ENCODE data around the gene DLGAP5.

DLGAP5 gene

GRCh38 chr14:55200651-55201050 is 9.3 kb upstream of the DLGAP5 start:
- H3K4me1 Mint-ChIP-seq: no peaks in the 10 kb centered on the region
- ATAC-seq: no peak
- no peak overlapping the region for H3K4me3 Mint-ChIP-seq
- H3K9me3 Mint-ChIP-seq: no peaks in the 10 kb centered on the region
- peaks cover 8% of the 10 kb centered on the region for H3K27me3 Mint-ChIP-seq
- no peak overlapping the region for H3K27ac Mint-ChIP-seq
- no peaks in the 10 kb centered on the region for H3K36me3 Mint-ChIP-seq (ENCODE audit: low read depth)
- DNase-seq: no peak

GRCh38 chr14:55198749-55199148 is 7.4 kb upstream of the DLGAP5 start:
- no peaks in the 10 kb centered on the region for H3K4me1 Mint-ChIP-seq
- H3K9me3 Mint-ChIP-seq: no peaks in the 10 kb centered on the region
- H3K36me3 Mint-ChIP-seq (ENCODE audit: low read depth): no peaks in the 10 kb centered on the region
- no peak for ATAC-seq
- H3K27ac Mint-ChIP-seq: no peak overlapping the region
- no peak overlapping the region for H3K4me3 Mint-ChIP-seq
- peaks cover 8% of the 10 kb centered on the region for H3K27me3 Mint-ChIP-seq
- no peak for DNase-seq

GRCh38 chr14:55194656-55195355 is 3.4 kb upstream of the DLGAP5 start:
- H3K4me1 Mint-ChIP-seq: peaks cover 17% of the 10 kb centered on the region
- H3K36me3 Mint-ChIP-seq (ENCODE audit: low read depth): no peaks in the 10 kb centered on the region
- no peaks in the 10 kb centered on the region for H3K9me3 Mint-ChIP-seq
- H3K27me3 Mint-ChIP-seq: no peaks in the 10 kb centered on the region
- H3K4me3 Mint-ChIP-seq: no peak overlapping the region
- DNase-seq: no peak
- no peak overlapping the region for H3K27ac Mint-ChIP-seq
- no peak for ATAC-seq

GRCh38 chr14:55192054-55192621 is 753 bp upstream of the DLGAP5 start:
- Mint-ChIP-seq H3K27me3 (no peaks in the 10 kb centered on the region), H3K4me3 (peak overlapping the region; percentile 98), H3K9me3 (no peaks in the 10 kb centered on the region), H3K4me1 (peaks cover 25% of the 10 kb centered on the region), H3K27ac (peak overlapping the region; percentile 90), H3K36me3 (ENCODE audit: low read depth) (peaks cover 3% of the 10 kb centered on the region)
- DNase-seq: no peak
- no peak for ATAC-seq

GRCh38 chr14:55190906-55191202 is 531 bp downstream of the DLGAP5 start:
- H3K4me1 Mint-ChIP-seq: peaks cover 25% of the 10 kb centered on the region
- DNase-seq (peak; percentile 20), ATAC-seq (no peak)
- peak overlapping the region; percentile 90 for H3K27ac Mint-ChIP-seq
- H3K36me3 Mint-ChIP-seq (ENCODE audit: low read depth): peaks cover 8% of the 10 kb centered on the region
- no peaks in the 10 kb centered on the region for H3K27me3 Mint-ChIP-seq
- H3K9me3 Mint-ChIP-seq: no peaks in the 10 kb centered on the region
- peak overlapping the region; percentile 98 for H3K4me3 Mint-ChIP-seq

- Mint-ChIP-seq H3K27ac (no peak overlapping the region), H3K9me3 (no peaks in the 10 kb centered on the region), H3K4me3 (no peak overlapping the region), H3K4me1 (peaks cover 25% of the 10 kb centered on the region), H3K36me3 (ENCODE audit: low read depth) (peaks cover 8% of the 10 kb centered on the region), H3K27me3 (no peaks in the 10 kb centered on the region)
- DNase-seq (no peak), ATAC-seq (no peak)
Observed at GRCh38 chr14:55188686-55189295, 2.6 kb downstream of the DLGAP5 start.

GRCh38 chr14:55180434-55180833 is 11.0 kb downstream of the DLGAP5 start:
- Mint-ChIP-seq H3K27me3 (no peaks in the 10 kb centered on the region), H3K4me1 (peaks cover 4% of the 10 kb centered on the region), H3K36me3 (ENCODE audit: low read depth) (peaks cover 36% of the 10 kb centered on the region), H3K4me3 (no peak overlapping the region), H3K27ac (no peak overlapping the region), H3K9me3 (no peaks in the 10 kb centered on the region)
- DNase-seq: no peak
- ATAC-seq: no peak

GRCh38 chr14:55180006-55180405 is 11.4 kb downstream of the DLGAP5 start:
- ATAC-seq (no peak), DNase-seq (no peak)
- Mint-ChIP-seq H3K36me3 (ENCODE audit: low read depth) (peaks cover 37% of the 10 kb centered on the region), H3K9me3 (no peaks in the 10 kb centered on the region), H3K4me3 (no peak overlapping the region), H3K27ac (no peak overlapping the region), H3K27me3 (no peaks in the 10 kb centered on the region), H3K4me1 (peaks cover 4% of the 10 kb centered on the region)

GRCh38 chr14:55170526-55170925 is 20.9 kb downstream of the DLGAP5 start:
- Mint-ChIP-seq H3K36me3 (ENCODE audit: low read depth) (peaks cover 33% of the 10 kb centered on the region), H3K9me3 (no peaks in the 10 kb centered on the region), H3K27me3 (no peaks in the 10 kb centered on the region), H3K4me1 (no peaks in the 10 kb centered on the region), H3K4me3 (no peak overlapping the region), H3K27ac (no peak overlapping the region)
- DNase-seq (no peak), ATAC-seq (no peak)

- DNase-seq (no peak), ATAC-seq (no peak)
- no peak overlapping the region for H3K4me3 Mint-ChIP-seq
- H3K9me3 Mint-ChIP-seq: no peaks in the 10 kb centered on the region
- H3K4me1 Mint-ChIP-seq: peaks cover 7% of the 10 kb centered on the region
- H3K36me3 Mint-ChIP-seq (ENCODE audit: low read depth): peaks cover 39% of the 10 kb centered on the region
- H3K27me3 Mint-ChIP-seq: no peaks in the 10 kb centered on the region
- no peak overlapping the region for H3K27ac Mint-ChIP-seq
Observed at GRCh38 chr14:55160989-55161388, 30.4 kb downstream of the DLGAP5 start.

GRCh38 chr14:55158412-55158811 is 33.0 kb downstream of the DLGAP5 start:
- H3K4me3 Mint-ChIP-seq: no peak overlapping the region
- DNase-seq (no peak), ATAC-seq (no peak)
- H3K4me1 Mint-ChIP-seq: peaks cover 5% of the 10 kb centered on the region
- no peaks in the 10 kb centered on the region for H3K27me3 Mint-ChIP-seq
- peaks cover 41% of the 10 kb centered on the region for H3K36me3 Mint-ChIP-seq (ENCODE audit: low read depth)
- H3K27ac Mint-ChIP-seq: no peak overlapping the region
- no peaks in the 10 kb centered on the region for H3K9me3 Mint-ChIP-seq

GRCh38 chr14:55157080-55157479 is 34.3 kb downstream of the DLGAP5 start:
- Mint-ChIP-seq H3K27me3 (no peaks in the 10 kb centered on the region), H3K9me3 (no peaks in the 10 kb centered on the region), H3K4me1 (peaks cover 5% of the 10 kb centered on the region), H3K36me3 (ENCODE audit: low read depth) (peaks cover 38% of the 10 kb centered on the region), H3K27ac (no peak overlapping the region), H3K4me3 (no peak overlapping the region)
- DNase-seq (no peak), ATAC-seq (no peak)

- H3K27me3 Mint-ChIP-seq: no peaks in the 10 kb centered on the region
- H3K9me3 Mint-ChIP-seq: no peaks in the 10 kb centered on the region
- H3K4me1 Mint-ChIP-seq: peaks cover 5% of the 10 kb centered on the region
- no peak for DNase-seq
- H3K36me3 Mint-ChIP-seq (ENCODE audit: low read depth): peaks cover 41% of the 10 kb centered on the region
- ATAC-seq: no peak
- H3K27ac Mint-ChIP-seq: no peak overlapping the region
- no peak overlapping the region for H3K4me3 Mint-ChIP-seq
Observed at GRCh38 chr14:55153951-55154350, 37.4 kb downstream of the DLGAP5 start.

GRCh38 chr14:55152052-55152753 is 39.2 kb downstream of the DLGAP5 start:
- no peak for ATAC-seq
- Mint-ChIP-seq H3K4me1 (peaks cover 5% of the 10 kb centered on the region), H3K27me3 (no peaks in the 10 kb centered on the region), H3K36me3 (ENCODE audit: low read depth) (peaks cover 37% of the 10 kb centered on the region), H3K27ac (no peak overlapping the region), H3K4me3 (no peak overlapping the region), H3K9me3 (no peaks in the 10 kb centered on the region)
- DNase-seq: no peak

GRCh38 chr14:55151601-55152000 is 39.8 kb downstream of the DLGAP5 start:
- no peaks in the 10 kb centered on the region for H3K9me3 Mint-ChIP-seq
- H3K27ac Mint-ChIP-seq: no peak overlapping the region
- no peaks in the 10 kb centered on the region for H3K27me3 Mint-ChIP-seq
- no peaks in the 10 kb centered on the region for H3K4me1 Mint-ChIP-seq
- no peak overlapping the region for H3K4me3 Mint-ChIP-seq
- DNase-seq: no peak
- no peak for ATAC-seq
- peaks cover 35% of the 10 kb centered on the region for H3K36me3 Mint-ChIP-seq (ENCODE audit: low read depth)
